Raji (cell line): ENCODE measurements around the gene SLC4A8.

ENCODE experiments used
- POLR2A ChIP-seq: IDR thresholded peaks from 2 replicates; pipeline ENCODE4 v1.6.1; 2011; ENCODE audit warnings: low read depth, low read length, control low read depth; ENCODE audit not compliant: insufficient read depth

The SLC4A8 gene

DNA sequence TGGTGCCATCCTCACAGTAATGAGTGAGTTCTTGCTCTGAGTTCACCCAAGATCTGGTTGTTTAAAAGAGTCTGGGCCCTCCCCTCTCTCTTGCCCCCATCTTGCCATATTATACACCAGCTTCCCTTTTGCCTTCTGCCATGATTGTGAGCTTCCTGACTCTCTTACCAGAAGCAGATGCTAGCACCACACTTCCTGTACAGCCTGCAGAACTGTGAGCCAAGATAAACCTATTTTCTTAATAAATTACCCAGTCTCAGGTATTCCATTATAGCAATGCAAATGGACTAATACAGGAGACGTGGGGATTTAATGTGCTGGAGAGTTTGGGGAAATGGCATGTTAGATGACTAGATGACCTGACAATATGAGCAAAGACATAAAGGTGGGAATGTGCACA lies 12.8 kb downstream of the SLC4A8 start:
- TF ChIP-seq POLR2A = no peak

DNA sequence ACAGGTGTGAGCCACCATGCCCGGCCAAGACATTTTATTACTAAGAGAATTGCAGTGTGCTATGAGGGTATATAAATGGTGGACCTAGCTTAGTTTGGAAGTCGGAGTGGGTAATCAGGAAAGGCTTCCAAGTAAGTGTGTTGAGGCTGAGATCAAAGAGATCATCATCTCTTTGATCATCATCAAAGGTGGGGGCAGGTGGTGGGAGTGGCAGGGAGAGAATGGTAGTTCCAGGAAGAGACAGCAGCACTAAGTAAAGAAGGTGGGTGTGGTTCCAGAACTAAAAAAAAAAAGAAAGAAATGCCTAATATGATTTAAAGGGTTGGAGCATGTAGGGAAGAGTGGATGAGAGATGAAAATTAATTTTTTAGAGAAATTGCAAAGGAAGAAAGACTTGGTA lies 14.7 kb downstream of the SLC4A8 start:
- TF ChIP-seq POLR2A = no peak

DNA sequence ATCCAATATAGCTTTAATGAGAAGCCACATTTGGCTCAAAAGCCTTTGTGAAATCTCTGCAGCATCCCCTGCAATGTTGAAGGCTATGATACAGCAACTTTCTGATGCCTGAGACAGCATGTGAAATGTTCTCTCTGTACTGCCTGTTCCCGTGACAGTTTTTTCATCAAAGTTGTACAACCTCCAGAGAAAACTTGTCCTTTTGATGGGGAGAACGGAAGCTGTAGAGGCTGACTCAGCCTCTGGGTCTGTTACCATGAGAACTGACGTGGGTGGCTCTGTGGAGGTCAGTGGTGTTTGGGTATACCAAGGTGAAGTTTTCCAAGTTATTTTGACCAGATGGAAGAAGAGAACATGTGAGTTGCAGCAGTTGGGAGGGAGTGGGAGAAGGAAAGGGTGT lies 17.0 kb downstream of the SLC4A8 start:
- no peak for TF ChIP-seq POLR2A

DNA sequence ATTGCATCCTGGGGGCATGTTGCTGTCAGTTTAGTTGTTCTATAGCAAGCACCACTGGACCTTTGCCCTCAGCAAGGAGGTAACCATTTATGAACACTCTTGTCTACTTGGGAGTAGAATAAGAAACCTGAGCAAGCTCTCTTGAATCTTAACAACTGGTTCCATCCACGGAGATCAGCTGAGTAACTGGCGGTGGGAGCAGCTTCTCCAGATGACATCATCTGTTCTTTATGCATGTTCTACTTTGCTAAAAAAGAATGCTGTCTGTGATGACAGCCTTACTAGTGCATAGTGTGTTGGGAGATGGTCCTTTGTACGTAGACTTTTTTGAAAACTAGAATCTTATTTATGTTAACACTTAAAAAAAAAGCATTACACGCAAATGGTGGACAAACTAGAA lies 17.7 kb downstream of the SLC4A8 start:
- no peak for TF ChIP-seq POLR2A

DNA sequence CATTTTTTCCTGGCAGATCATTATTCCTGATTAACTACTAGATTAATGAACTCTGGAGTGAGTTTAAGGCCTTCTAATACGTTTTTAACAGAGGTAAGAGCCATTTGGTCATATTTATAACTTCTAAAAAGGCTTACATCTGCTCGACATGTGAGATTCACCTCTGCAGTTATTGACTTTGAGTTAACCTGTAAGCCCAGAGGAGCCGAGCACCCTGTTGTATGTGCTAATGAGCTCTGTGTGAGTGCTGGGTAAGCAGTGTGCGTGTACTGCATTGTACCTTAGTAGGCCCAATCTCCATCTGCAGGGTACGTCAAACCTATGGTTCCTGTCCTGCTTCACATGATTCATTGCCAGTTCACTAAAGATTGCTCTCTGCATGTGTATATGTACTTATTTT lies 18.9 kb downstream of the SLC4A8 start:
- no peak for TF ChIP-seq POLR2A

DNA sequence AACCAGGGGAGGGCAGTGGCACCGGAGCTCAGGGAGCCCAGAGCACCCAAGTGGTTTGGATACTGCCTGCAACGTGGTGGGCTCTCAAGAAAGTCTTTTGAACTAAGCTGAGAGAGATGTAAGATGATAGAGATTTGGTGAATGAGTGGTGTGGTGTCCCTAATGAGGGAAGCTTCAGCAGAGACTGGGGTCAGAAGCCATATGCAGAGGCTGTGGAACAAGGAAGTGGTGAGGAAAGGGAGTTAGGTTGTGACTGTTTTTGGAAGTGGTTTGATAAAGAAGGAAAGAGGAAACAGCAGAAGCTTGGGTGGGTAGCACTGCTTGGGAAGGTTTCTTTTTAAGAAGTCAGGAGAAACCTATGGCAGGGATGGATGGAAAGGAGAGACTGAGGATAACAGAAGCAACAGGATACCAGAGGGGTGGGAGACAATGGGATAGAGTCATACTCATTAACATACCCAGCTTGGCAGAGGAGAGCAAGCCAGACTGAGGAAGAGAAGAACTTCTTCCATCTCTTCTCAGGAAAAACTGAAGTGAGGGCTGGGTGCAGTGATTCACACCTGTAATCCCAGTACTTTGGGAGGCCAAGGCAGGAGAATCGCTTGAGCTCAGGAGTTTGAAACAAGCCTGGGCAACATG lies 24.1 kb downstream of the SLC4A8 start:
- TF ChIP-seq POLR2A = no peak

DNA sequence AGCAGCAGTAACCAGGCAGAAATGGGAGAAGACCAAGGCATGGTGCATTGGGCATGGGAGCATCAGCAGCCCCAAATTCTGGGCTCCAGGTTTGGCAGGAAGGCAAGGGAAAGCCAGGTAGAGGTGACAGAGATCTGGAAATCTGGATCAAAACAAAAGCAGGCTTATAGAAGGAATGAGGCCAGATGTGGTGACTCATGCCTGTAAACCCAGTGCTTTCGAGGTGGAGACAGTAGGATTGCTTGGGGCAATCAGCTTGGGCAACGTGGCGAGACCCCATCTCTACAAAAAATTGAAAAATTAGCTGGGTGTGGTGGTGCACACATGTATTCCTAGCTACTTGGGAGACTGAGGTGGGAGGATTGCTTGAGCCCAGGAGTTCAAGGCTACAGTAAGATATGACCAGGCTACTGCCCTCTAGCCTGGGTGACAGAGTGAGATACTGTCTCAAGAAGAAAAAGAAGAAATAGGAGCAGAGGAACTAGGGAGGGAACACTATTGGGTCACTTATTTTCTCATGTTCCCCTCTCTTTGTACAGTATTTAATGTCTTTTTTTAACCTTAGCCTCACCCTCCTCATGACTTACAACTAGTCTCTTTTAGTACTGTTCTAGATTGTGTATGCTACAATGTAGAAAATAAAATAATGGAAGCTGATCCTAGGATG lies 25.1 kb downstream of the SLC4A8 start:
- no peak for TF ChIP-seq POLR2A

DNA sequence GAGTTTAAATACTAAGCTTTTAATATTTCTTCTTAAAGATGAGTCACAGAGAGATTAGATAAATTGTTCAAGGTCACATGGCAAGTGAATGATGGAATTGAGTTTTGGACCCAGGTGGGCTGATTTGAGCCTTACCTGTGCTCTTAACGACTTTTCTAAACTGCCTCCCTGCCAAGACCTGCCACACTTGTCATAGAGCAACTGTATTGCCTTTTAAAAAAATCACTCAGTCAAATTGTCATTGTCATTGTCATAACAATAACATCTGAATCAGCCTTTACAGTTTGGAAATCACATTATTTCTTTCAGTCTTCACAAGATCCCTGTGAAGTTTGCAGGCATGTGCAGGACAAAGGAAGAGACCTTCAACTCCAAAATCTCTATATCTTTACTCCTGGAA lies 25.7 kb downstream of the SLC4A8 start:
- TF ChIP-seq POLR2A = no peak

DNA sequence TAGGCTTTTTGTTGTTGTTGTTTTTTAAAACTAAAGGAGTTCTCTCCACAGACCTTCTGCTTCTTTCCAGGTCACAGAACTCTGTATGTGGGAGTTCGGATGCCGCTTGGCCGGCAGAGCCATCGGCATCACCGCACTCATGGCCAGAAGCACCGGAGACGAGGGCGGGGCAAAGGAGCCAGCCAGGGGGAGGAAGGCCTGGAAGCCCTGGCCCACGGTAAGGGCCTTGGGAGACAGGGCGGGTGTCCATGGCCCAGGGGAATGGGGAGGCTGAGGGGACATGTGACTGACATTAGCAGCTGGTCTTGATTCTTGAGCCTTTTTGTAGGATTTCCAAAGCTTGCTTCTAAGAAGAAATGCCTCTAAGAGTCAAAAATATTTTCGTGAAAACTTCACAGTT lies 26.2 kb downstream of the SLC4A8 start:
- no peak for TF ChIP-seq POLR2A

DNA sequence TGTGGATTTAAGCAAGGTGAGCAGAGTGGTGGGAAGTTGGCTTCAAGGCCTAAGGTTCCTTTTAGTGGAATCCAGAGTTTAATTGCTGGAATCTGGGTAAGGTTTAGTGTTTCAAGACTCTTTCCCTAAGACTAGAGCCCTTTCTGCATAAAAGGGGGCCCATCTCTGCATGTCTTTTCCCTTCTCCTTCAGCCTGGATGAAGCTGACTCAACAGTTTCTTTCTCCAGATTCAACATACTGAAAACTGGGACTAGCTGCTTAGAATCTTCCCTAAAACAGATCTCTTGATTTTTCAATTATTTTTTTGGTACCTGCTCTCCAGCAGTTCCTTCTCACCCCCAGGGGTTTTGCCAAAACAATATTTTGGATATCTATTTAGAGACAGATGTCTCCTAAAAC lies 34.0 kb downstream of the SLC4A8 start:
- no peak for TF ChIP-seq POLR2A

DNA sequence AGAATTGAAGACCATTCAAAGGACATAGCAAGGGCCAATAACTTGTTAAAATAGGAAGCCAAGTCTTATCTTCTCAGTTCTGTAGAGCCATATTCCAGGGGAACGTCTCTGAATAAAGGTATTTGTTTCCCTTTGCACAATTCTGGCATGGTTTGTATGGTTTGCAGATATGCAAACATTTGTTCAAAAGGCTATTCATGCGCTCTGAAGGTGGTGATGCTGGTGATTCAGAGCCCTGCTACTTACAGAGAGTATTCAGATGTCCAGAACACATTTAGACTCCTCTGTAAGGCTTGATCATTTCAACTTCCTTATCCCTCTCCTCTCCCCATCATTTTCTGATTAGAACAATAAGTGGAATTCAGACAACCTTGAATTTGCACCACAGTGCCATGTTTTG lies 35.9 kb downstream of the SLC4A8 start:
- no peak for TF ChIP-seq POLR2A

DNA sequence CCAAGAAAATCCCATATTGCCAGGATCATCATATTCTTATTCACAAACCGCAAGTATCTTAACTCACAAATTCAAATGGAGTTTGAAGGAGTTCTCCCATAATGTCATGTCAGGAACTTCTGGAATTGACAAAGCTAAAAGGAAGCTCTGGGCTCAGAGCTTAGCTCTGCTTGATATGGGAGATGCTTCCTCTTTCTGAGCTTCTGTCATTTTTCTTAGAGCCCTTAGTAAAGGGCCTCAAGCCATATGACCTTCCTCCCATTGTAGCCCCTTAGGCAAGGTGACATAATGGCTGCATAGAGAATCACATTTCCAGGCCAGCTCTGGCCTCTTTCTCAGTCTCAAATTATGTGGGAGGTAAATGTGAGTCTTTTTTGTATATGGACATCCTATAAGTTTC lies 40.9 kb downstream of the SLC4A8 start:
- TF ChIP-seq POLR2A = no peak

DNA sequence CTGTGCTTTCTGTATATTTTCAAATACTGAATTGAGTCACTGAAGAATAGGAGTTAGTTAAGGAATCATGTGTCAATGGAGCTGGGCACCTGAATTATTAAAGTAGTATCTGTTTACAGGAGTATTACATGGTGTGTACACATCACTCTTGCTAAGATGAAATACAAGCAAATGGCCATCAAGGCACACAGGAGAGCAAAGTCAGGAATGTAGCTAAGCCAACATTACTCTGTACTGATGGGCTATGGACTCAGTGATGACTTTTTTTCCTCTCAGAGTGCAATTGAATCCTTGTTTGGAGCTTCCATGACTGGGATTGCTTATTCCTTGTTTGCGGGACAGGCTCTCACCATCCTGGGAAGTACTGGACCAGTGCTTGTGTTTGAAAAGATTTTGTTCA lies 45.5 kb downstream of the SLC4A8 start:
- no peak for TF ChIP-seq POLR2A

DNA sequence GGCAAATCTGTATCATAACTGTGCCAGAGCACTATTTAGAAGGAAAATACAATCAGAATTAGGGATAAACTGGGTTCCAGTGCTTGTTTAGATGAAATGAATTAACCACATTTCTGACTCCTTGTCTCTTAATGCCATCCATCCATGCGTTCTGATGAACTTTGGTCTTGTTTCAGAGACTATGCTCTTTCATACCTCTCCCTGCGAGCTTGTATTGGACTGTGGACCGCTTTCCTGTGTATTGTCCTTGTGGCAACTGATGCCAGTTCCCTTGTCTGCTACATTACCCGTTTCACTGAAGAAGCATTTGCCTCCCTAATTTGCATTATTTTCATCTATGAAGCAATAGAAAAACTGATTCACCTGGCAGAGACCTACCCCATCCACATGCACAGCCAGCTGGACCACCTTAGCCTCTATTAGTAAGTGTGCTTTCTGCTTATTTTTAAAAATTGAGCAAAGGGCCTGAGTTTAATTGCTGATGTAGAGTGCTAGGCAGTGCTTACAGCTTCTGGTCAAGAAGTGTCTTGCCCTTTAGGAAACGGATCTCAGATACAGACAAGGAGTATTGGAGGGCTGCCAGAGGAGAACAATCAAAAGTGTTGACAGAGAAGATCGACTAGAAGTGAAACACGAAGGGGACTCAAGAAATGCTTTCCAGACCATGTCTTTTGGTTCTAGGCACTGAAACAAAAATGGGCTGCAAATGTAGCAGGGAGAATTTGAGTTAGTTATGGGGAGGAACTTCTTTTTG lies 46.7 kb downstream of the SLC4A8 start:
- TF ChIP-seq POLR2A = no peak

DNA sequence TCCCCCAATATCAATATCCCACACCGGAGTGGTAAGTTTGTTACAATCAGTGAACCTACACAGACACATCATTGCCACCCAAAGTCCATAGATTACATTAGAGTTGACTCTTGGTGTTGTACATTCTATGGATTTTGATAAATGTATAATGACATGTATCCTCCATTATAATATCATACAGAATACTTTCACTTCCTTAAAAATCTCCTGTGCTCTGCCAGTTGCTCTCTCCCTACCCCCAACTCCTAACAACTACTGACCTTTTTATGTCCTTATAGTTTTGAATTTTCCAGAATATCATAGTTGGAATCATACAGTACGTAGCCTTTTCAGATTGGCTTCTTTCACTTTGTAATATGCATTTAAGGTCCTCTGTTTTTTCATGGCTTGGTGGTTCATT lies 48.4 kb downstream of the SLC4A8 start:
- TF ChIP-seq POLR2A = no peak

DNA sequence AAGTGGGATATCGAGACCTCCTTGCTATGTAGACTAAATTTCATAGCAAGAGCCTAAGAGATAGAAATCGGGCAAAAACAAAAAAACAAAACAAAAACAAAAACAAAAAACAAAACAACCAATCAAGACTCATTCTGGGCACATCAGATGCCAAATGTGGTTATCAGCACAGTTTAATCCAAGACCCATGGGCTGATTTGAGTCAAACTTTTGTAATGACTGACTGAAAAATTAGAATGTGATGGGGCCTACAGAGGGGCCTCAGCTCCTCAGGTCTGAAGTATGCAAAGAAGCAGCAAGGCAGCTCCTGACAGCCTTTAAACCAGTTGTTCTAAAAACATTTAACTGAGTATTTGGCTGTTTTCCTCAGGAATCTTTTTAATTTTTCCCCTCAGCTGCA lies 49.3 kb downstream of the SLC4A8 start:
- TF ChIP-seq POLR2A = no peak
